ENCODE results near the gene BACE2. TPM values are rescaled to one million over a fixed set of nuclear protein-coding genes. Genes with fewer than 3 reads are reported as not detected.
"Not testable (repeated sequence)": the region's sequence is repeated elsewhere in the genome, so short reads cannot be mapped to it uniquely, and the experiment has no call there.

BACE2 gene
- total RNA-seq, 1 donor from 2014 or later, result 39.1 TPM

GRCh38 chr21:41188486-41189149, 20.7 kb downstream of the BACE2 start:
- H3K9me3 ChIP-seq (ENCODE audit: control insufficient read depth in 3 of 3, low read length in 3 of 3), result no peaks in the 10 kb centered on the region
- no peak overlapping the region for H3K4me3 ChIP-seq (ENCODE audit: low read length in 3 of 3)
- H3K27me3 ChIP-seq (ENCODE audit: control insufficient read depth in 3 of 3, insufficient read depth in 3 of 3, low read length in 3 of 3), result no peaks in the 10 kb centered on the region
- H3K9ac ChIP-seq (ENCODE audit: low read depth in 1 of 3, low read length in 3 of 3), result no peak overlapping the region
- no peak overlapping the region for H3K27ac ChIP-seq (ENCODE audit: low read depth, low read length)
- H3K36me3 ChIP-seq (ENCODE audit: control insufficient read depth in 3 of 3, insufficient read depth in 3 of 3, low read length in 3 of 3), result no peaks in the 10 kb centered on the region
- no peaks in the 10 kb centered on the region for H3K4me1 ChIP-seq (ENCODE audit: control insufficient read depth in 3 of 3, insufficient read depth in 3 of 3, low read length in 3 of 3)

DNA sequence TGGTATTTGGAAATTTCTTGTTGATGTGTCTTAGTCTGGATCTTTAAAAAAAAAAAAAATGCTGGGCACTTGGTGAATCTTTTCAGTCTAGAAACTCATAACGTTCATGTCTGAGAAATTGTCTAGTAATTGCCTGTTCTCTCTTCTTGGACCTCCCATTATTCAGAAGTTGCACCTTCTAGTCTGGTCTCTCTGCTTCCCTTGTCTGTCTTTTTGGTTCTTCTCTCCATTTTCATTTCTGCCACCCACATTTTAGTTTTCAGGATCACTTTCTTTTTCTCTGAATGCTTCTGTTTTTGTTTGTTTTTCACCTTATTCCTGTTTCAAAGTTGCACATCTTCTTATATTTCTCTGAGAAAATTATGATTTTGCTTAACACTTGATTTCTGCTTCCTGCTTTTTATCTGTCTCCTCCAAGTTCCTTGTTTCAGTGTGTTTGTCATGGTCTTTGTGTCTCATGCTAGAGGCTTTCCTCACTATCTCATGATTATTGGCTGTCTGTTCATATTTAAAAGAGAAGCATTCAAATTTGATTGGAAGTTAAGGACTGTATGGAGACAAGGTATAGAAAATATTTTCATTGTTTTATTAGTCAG, 21.3 kb downstream of the BACE2 start:
- Histone ChIP-seq H3K4me1 (ENCODE audit: control insufficient read depth in 3 of 3, insufficient read depth in 3 of 3, low read length in 3 of 3) (no peaks in the 10 kb centered on the region), H3K27me3 (ENCODE audit: control insufficient read depth in 3 of 3, insufficient read depth in 3 of 3, low read length in 3 of 3) (no peaks in the 10 kb centered on the region), H3K4me3 (ENCODE audit: low read length in 3 of 3) (no peak overlapping the region), H3K27ac (ENCODE audit: low read depth, low read length) (no peak overlapping the region), H3K9me3 (ENCODE audit: control insufficient read depth in 3 of 3, low read length in 3 of 3) (no peaks in the 10 kb centered on the region), H3K9ac (ENCODE audit: low read depth in 1 of 3, low read length in 3 of 3) (no peak overlapping the region), H3K36me3 (ENCODE audit: control insufficient read depth in 3 of 3, insufficient read depth in 3 of 3, low read length in 3 of 3) (no peaks in the 10 kb centered on the region)

- not testable (repeated sequence) for H3K9me3 ChIP-seq (ENCODE audit: control insufficient read depth in 3 of 3, low read length in 3 of 3); H3K9ac ChIP-seq (ENCODE audit: low read depth in 1 of 3, low read length in 3 of 3); H3K27me3 ChIP-seq (ENCODE audit: control insufficient read depth in 3 of 3, insufficient read depth in 3 of 3, low read length in 3 of 3); H3K36me3 ChIP-seq (ENCODE audit: control insufficient read depth in 3 of 3, insufficient read depth in 3 of 3, low read length in 3 of 3); H3K27ac ChIP-seq (ENCODE audit: low read depth, low read length); H3K4me1 ChIP-seq (ENCODE audit: control insufficient read depth in 3 of 3, insufficient read depth in 3 of 3, low read length in 3 of 3); H3K4me3 ChIP-seq (ENCODE audit: low read length in 3 of 3)
These were observed 24.6 kb downstream of the BACE2 start for GRCh38 chr21:41192552-41192951.

DNA sequence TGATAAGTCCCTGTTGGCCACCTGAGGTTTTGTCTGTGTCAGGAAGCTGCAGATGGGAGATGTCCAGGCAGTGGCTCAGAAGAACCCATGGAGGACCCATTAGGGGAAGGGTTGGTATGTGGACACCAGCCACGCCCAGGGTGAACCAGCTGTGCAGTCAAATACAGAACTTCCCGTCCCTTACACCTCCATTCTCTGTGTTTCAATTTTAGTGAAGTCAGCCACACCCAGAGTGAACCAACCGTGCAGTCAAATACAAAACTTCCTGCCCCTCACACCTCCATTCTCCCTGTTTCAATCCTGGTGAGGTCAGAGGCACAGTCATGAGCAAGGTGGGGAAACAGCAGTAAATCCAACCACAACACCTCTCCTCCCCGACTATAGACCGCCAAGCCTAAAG, 27.4 kb downstream of the BACE2 start:
- H3K27ac ChIP-seq (ENCODE audit: low read depth, low read length), result no peak overlapping the region
- no peak overlapping the region for H3K9ac ChIP-seq (ENCODE audit: low read depth in 1 of 3, low read length in 3 of 3)
- no peak overlapping the region for H3K4me3 ChIP-seq (ENCODE audit: low read length in 3 of 3)
- no peaks in the 10 kb centered on the region for H3K4me1 ChIP-seq (ENCODE audit: control insufficient read depth in 3 of 3, insufficient read depth in 3 of 3, low read length in 3 of 3)
- H3K36me3 ChIP-seq (ENCODE audit: control insufficient read depth in 3 of 3, insufficient read depth in 3 of 3, low read length in 3 of 3), result no peaks in the 10 kb centered on the region
- no peaks in the 10 kb centered on the region for H3K27me3 ChIP-seq (ENCODE audit: control insufficient read depth in 3 of 3, insufficient read depth in 3 of 3, low read length in 3 of 3)
- H3K9me3 ChIP-seq (ENCODE audit: control insufficient read depth in 3 of 3, low read length in 3 of 3), result no peaks in the 10 kb centered on the region

GRCh38 chr21:41196993-41197392, 29.0 kb downstream of the BACE2 start:
- H3K9me3 ChIP-seq (ENCODE audit: control insufficient read depth in 3 of 3, low read length in 3 of 3), result no peaks in the 10 kb centered on the region
- no peak overlapping the region for H3K4me3 ChIP-seq (ENCODE audit: low read length in 3 of 3)
- no peaks in the 10 kb centered on the region for H3K4me1 ChIP-seq (ENCODE audit: control insufficient read depth in 3 of 3, insufficient read depth in 3 of 3, low read length in 3 of 3)
- no peaks in the 10 kb centered on the region for H3K27me3 ChIP-seq (ENCODE audit: control insufficient read depth in 3 of 3, insufficient read depth in 3 of 3, low read length in 3 of 3)
- no peak overlapping the region for H3K27ac ChIP-seq (ENCODE audit: low read depth, low read length)
- no peak overlapping the region for H3K9ac ChIP-seq (ENCODE audit: low read depth in 1 of 3, low read length in 3 of 3)
- peaks cover 0 to 2% (median 2%) of the 10 kb centered on the region in 3 donors for H3K36me3 ChIP-seq (ENCODE audit: control insufficient read depth in 3 of 3, insufficient read depth in 3 of 3, low read length in 3 of 3)

- H3K4me1 ChIP-seq (ENCODE audit: control insufficient read depth in 3 of 3, insufficient read depth in 3 of 3, low read length in 3 of 3), result no peaks in the 10 kb centered on the region
- H3K4me3 ChIP-seq (ENCODE audit: low read length in 3 of 3), result no peak overlapping the region
- no peak overlapping the region for H3K9ac ChIP-seq (ENCODE audit: low read depth in 1 of 3, low read length in 3 of 3)
- no peak overlapping the region for H3K27ac ChIP-seq (ENCODE audit: low read depth, low read length)
- no peaks in the 10 kb centered on the region for H3K27me3 ChIP-seq (ENCODE audit: control insufficient read depth in 3 of 3, insufficient read depth in 3 of 3, low read length in 3 of 3)
- no peaks in the 10 kb centered on the region for H3K9me3 ChIP-seq (ENCODE audit: control insufficient read depth in 3 of 3, low read length in 3 of 3)
- peaks cover 0 to 4% (median 2%) of the 10 kb centered on the region in 3 donors for H3K36me3 ChIP-seq (ENCODE audit: control insufficient read depth in 3 of 3, insufficient read depth in 3 of 3, low read length in 3 of 3)
These were observed 29.6 kb downstream of the BACE2 start for GRCh38 chr21:41197582-41197981.

DNA sequence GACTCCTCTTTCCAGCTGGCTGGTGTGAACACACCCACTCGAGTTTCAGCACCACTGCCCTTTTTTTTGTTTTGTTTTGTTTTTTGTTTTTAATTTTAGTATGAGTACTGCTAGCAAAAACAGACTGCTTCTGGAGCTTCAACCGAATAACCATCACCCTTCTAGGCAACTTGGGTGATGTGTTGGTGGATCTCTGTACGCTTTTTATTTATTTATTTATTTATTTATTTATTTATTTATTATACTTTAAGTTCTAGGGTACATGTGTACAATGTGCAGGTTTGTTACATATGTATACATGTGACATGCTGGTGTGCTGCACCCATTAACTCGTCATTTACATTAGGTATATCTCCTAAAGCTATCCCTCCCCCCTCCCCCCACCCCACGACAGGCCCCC, 30.7 kb downstream of the BACE2 start:
- H3K4me3 ChIP-seq (ENCODE audit: low read length in 3 of 3); H3K9me3 ChIP-seq (ENCODE audit: control insufficient read depth in 3 of 3, low read length in 3 of 3); H3K4me1 ChIP-seq (ENCODE audit: control insufficient read depth in 3 of 3, insufficient read depth in 3 of 3, low read length in 3 of 3); H3K27me3 ChIP-seq (ENCODE audit: control insufficient read depth in 3 of 3, insufficient read depth in 3 of 3, low read length in 3 of 3); H3K9ac ChIP-seq (ENCODE audit: low read depth in 1 of 3, low read length in 3 of 3); H3K27ac ChIP-seq (ENCODE audit: low read depth, low read length); H3K36me3 ChIP-seq (ENCODE audit: control insufficient read depth in 3 of 3, insufficient read depth in 3 of 3, low read length in 3 of 3): not testable (repeated sequence)

DNA sequence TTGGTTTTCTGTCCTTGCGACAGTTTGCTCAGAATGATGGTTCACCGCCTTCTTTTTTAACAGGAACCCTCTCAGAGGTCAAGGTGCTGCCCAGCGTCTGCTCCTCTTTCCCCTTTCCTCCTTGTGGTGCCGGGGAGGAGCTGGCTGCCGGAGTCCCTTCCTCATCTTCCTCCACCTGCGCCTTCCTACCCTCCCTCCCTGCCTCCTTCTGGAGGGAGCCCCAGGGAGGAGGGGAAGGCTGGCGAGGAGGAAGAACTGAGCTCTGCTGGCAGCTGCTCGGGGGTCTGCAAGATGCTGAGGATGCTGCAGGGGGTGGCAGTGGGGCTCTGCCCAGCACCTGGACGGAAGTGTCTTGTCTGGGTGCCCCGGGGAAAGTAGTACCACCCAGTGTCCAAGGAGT, 31.2 kb downstream of the BACE2 start:
- Histone ChIP-seq H3K36me3 (ENCODE audit: control insufficient read depth in 3 of 3, insufficient read depth in 3 of 3, low read length in 3 of 3) (peaks cover 0 to 4% (median 2%) of the 10 kb centered on the region in 3 donors), H3K9ac (ENCODE audit: low read depth in 1 of 3, low read length in 3 of 3) (no peak overlapping the region), H3K4me3 (ENCODE audit: low read length in 3 of 3) (no peak overlapping the region), H3K9me3 (ENCODE audit: control insufficient read depth in 3 of 3, low read length in 3 of 3) (no peaks in the 10 kb centered on the region), H3K27ac (ENCODE audit: low read depth, low read length) (no peak overlapping the region), H3K27me3 (ENCODE audit: control insufficient read depth in 3 of 3, insufficient read depth in 3 of 3, low read length in 3 of 3) (no peaks in the 10 kb centered on the region), H3K4me1 (ENCODE audit: control insufficient read depth in 3 of 3, insufficient read depth in 3 of 3, low read length in 3 of 3) (no peaks in the 10 kb centered on the region)

DNA sequence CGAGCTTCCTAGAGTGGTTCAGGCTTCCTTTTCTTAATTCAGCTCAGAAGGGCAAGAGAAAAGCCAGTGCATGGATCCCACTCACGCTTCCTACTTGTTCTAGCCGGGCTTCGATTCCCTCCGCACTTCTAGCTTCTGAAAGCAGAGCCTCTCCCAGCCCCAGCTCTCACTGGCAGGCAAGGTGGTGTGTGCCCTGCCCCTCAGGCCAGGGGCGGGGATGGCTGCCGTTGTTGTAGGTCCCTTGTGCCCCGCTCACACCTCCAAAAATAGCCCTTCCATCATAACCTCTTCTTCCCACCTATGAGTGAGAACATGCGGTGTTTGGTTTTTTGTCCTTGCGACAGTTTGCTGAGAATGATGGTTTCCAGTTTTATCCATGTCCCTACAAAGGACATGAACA, 31.6 kb downstream of the BACE2 start:
- Histone ChIP-seq H3K27me3 (ENCODE audit: control insufficient read depth in 3 of 3, insufficient read depth in 3 of 3, low read length in 3 of 3) (no peaks in the 10 kb centered on the region), H3K27ac (ENCODE audit: low read depth, low read length) (no peak overlapping the region), H3K9me3 (ENCODE audit: control insufficient read depth in 3 of 3, low read length in 3 of 3) (no peaks in the 10 kb centered on the region), H3K36me3 (ENCODE audit: control insufficient read depth in 3 of 3, insufficient read depth in 3 of 3, low read length in 3 of 3) (peaks cover 0 to 4% (median 2%) of the 10 kb centered on the region in 3 donors), H3K4me3 (ENCODE audit: low read length in 3 of 3) (no peak overlapping the region), H3K4me1 (ENCODE audit: control insufficient read depth in 3 of 3, insufficient read depth in 3 of 3, low read length in 3 of 3) (no peaks in the 10 kb centered on the region), H3K9ac (ENCODE audit: low read depth in 1 of 3, low read length in 3 of 3) (no peak overlapping the region)

DNA sequence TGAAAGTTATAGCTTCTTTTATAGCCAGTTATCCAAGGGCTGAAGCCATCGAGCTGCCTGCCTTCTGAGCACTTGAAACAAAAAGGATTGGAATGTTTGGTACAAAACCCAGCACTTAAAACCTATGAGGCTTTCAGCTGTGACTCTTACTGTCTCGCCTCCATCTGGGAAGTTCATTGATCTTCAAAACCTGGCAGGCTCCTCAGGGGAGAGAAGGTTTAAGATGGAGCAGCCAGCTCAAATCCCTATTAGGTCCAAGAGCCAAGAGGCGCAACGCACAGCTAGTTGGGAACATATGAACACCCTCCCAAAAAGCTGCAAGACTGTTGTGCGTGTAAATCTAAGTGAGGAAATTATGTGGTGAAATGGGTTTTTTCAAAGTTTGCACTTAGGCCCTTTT, 33.4 kb downstream of the BACE2 start:
- Histone ChIP-seq H3K9ac (ENCODE audit: low read depth in 1 of 3, low read length in 3 of 3) (no peak overlapping the region), H3K4me3 (ENCODE audit: low read length in 3 of 3) (no peak overlapping the region), H3K4me1 (ENCODE audit: control insufficient read depth in 3 of 3, insufficient read depth in 3 of 3, low read length in 3 of 3) (no peaks in the 10 kb centered on the region), H3K9me3 (ENCODE audit: control insufficient read depth in 3 of 3, low read length in 3 of 3) (no peaks in the 10 kb centered on the region), H3K27me3 (ENCODE audit: control insufficient read depth in 3 of 3, insufficient read depth in 3 of 3, low read length in 3 of 3) (no peaks in the 10 kb centered on the region), H3K27ac (ENCODE audit: low read depth, low read length) (no peak overlapping the region), H3K36me3 (ENCODE audit: control insufficient read depth in 3 of 3, insufficient read depth in 3 of 3, low read length in 3 of 3) (peaks cover 0 to 7% (median 2%) of the 10 kb centered on the region in 3 donors)

All from skeletal muscle tissue (tissue), 4 donors.